Epithelial cell of esophagus (primary cell): ENCODE measurements around the gene SURF4.

Source experiments
- DNase-seq: peaks from one replicate; pipeline ENCODE4 v3.0.0; 2010; ENCODE audit warnings: low read depth
- H3K4me3 ChIP-seq: 2 replicates; pipeline ENCODE4 v1.5.1; 2011; ENCODE audit warnings: mild to moderate bottlenecking, low read length, control low read depth
- TF ChIP-seq, protein P1 (sequence below): IDR thresholded peaks from 2 replicates; pipeline ENCODE4 v1.5.1; 2011; ENCODE audit warnings: low read depth, mild to moderate bottlenecking, low read length, control low read depth, inconsistent platforms; ENCODE audit not compliant: insufficient read depth; ENCODE audit errors: missing control alignments

The SURF4 gene

DNA sequence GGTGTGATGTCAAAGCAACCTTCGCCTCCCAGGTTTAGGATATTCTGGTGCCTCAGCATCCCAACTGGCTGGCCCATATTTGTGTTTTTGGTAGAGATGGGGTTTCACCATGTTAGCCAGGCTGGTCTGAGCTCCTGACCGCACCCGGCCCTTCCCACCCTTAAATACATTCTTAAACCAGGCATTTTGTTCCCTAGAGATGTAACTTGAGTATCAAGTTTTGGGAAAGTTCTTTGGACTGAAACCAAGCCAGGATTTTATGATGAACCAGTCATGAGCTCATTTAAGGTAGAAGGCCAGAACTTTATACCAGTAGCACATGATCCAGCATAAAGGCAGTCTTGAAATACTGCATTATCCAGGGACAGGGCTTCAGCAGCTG, 24.3 kb downstream of the SURF4 start:
- no peak overlapping the region for H3K4me3 ChIP-seq
- DNase-seq, result no peak
- TF ChIP-seq, protein P1, sequence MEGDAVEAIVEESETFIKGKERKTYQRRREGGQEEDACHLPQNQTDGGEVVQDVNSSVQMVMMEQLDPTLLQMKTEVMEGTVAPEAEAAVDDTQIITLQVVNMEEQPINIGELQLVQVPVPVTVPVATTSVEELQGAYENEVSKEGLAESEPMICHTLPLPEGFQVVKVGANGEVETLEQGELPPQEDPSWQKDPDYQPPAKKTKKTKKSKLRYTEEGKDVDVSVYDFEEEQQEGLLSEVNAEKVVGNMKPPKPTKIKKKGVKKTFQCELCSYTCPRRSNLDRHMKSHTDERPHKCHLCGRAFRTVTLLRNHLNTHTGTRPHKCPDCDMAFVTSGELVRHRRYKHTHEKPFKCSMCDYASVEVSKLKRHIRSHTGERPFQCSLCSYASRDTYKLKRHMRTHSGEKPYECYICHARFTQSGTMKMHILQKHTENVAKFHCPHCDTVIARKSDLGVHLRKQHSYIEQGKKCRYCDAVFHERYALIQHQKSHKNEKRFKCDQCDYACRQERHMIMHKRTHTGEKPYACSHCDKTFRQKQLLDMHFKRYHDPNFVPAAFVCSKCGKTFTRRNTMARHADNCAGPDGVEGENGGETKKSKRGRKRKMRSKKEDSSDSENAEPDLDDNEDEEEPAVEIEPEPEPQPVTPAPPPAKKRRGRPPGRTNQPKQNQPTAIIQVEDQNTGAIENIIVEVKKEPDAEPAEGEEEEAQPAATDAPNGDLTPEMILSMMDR, result no peak

DNA sequence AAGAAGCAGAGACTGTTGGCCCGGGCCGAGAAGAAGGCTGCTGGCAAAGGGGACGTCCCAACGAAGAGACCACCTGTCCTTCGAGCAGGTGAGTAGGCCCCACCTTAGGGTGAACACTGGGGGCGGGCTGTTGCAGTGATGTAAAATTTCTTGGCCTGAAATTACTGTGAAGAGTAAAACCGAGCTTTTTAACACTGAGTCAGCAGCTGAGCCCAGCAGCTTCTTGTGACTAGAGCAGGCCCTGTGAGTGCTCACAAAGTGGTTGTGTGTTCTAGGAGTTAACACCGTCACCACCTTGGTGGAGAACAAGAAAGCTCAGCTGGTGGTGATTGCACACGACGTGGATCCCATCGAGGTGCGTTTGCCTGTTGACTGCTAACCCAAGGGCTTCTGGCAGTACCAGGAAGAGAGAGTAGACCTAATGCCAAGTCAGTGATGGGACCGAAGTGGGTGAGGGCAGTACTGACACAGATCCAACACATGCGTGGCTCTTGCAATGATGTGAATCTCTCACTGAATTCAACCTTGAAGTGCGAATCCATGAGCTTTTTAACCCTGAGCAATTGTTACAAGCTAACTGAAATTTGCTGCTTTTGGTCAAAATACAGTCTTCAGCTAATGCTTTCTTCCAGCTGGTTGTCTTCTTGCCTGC, 25.8 kb downstream of the SURF4 start:
- DNase-seq, result no peak
- TF ChIP-seq, protein P1, result no peak
- peak overlapping the region; percentile 92 for H3K4me3 ChIP-seq

DNA sequence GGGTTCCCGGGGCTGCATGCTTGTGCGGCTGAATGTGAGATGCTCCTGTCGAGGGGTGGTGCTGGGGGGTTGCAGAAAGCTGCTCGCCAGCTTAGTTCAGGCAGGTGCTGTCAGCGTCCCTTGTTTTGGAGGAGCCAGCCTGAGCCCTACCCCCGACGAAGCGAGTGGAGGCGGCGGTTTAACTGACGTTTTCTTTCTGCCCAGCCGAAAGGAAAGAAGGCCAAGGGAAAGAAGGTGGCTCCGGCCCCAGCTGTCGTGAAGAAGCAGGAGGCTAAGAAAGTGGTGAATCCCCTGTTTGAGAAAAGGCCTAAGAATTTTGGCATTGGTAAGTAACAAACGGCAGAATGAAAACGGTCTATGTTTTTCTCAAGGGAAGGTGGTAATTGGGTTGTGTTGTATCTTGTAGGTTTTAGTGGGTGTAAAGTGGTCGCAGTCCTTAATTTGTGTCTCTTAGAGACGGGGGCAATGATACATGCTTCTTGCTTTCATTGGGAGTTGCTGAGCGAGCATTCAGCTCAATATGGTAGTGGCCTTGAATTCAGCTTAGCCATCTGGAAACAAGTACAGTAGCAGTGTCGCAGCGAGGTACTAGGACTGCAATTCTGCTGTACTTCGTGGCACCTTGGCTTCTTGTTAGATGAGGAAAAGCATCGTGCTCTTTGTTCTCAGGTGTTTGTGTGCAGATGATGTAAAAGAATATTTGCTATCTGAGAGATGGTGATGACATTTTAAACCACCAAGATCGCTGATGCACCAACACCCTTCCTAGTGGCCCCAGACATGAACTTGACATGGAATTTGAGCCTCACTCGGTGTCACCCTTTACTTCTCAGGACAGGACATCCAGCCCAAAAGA, 26.9 kb downstream of the SURF4 start:
- DNase-seq, result no peak
- TF ChIP-seq, protein P1, result no peak
- peak overlapping the region; percentile 92 for H3K4me3 ChIP-seq

DNA sequence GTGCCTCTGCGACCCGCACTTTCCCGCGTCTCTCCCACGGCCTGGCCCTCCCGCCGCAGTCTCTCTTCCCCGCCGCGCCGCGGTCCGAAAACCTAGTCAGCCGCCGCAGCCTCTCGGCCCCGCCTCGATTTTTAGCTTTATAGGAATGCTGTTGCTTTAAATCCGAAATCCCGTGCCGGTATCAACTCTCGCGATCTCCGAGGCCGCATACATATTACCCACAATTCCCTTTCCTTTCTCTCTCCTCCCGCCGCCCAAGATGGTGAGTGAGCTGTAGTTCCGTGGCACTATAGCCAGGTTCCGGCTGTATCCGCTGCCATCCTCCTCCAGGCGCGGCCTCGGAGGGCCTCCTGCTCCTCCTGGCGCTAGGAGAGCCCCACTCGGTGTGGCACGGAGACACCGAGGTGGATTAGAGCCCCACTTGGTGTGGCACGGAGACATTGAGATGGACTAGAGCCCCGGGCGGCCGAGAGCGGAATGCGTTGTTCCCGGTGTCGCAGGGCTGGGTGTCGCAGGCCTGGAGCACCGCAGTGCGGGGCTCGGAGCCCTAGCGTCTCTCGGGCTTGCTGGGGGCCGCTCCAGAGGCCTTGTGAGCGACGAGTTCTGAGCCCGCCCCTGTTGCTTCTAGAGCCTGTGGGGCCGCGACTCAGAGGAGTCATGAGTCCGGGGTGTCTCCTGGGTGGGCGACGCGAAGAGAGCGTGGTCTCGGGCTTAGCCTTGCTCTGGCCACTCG, 27.7 kb downstream of the SURF4 start, which contains the start of the genes MED22 and RPL7A:
TSS of gene MED22 (minus strand) at position 147 of the 733 bp plus-strand sequence. CDS start 1,469 bp downstream, outside the sequence.
TSS of gene RPL7A (plus strand) at position 234 of the 733 bp plus-strand sequence. CDS start at position 260, 26 bp downstream.
- TF ChIP-seq, protein P1, result no peak
- DNase-seq, result peak; percentile 96
- peak within 1 kb of the TSS; percentile 92 for H3K4me3 ChIP-seq

DNA sequence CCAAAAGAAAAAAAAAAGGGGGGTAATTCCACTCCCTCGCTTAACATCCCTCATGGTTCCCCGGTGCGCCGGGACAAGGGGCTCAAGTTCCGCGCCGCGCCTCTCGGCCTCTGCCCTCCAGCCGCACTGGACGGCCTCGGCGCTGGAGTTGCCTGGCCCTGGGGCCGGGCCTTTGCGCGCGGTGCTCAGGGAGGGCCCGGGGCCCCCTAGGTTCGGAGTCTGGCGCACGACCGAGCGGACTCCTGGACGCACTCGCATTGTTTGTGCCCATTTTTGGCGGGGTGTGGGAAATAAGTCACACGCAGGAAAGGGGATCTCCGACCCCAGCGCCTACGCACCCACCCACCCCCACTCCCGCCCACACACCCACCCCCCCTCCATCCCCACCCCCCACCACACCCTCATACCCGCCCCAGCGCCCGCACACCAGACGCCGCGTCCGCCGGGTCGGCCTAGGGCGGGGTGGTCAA, 28.3 kb downstream of the SURF4 start:
- H3K4me3 ChIP-seq, result peak overlapping the region; percentile 92
- TF ChIP-seq, protein P1, result no peak
- peak; percentile 28 for DNase-seq

DNA sequence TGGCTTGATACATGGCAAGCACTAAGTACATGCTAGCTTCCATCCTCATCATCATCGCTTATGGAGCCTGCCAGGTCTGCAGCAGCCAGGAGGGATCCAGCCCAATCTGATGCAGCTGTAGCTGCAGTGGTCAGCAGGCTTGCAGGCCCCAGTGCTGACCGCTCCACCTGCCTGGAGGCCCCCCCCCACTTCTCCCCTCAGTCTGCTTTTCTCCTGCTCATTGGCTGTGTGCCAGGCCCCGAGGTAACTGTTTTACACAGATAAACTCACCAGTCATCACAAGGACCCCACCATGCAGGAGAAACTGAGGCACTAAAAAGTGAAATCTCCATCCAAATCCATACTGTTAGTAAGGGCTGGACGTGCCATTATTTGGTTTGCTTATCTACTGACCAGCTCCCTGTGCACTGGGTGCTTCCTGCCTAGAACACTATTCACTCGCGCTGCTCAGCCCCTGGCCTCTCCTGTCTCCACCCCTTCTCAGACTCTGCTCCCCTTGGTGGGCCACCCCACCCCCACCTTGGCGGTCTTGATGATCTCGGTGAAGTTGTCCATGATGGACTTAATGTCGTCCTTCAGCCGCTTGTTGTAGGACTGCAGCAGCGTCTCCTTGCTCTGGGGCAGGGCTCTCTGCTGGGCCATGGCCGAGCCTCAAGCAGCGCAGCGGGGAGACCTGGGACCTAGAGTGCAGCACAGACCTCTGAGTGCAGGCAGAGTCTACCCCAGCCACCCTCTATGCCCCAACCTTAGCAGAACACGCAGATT, 29.7 kb downstream of the SURF4 start:
- peak overlapping the region; percentile 92 for H3K4me3 ChIP-seq
- no peak for DNase-seq
- TF ChIP-seq, protein P1, result no peak
